ENCODE results near the gene KRT74. TPM values are rescaled to one million over a fixed set of nuclear protein-coding genes. Genes with fewer than 3 reads are reported as not detected.

KRT74 gene
- total and polyA plus RNA-seq, 9 donors: 0.09 TPM; not detected in 8

DNA sequence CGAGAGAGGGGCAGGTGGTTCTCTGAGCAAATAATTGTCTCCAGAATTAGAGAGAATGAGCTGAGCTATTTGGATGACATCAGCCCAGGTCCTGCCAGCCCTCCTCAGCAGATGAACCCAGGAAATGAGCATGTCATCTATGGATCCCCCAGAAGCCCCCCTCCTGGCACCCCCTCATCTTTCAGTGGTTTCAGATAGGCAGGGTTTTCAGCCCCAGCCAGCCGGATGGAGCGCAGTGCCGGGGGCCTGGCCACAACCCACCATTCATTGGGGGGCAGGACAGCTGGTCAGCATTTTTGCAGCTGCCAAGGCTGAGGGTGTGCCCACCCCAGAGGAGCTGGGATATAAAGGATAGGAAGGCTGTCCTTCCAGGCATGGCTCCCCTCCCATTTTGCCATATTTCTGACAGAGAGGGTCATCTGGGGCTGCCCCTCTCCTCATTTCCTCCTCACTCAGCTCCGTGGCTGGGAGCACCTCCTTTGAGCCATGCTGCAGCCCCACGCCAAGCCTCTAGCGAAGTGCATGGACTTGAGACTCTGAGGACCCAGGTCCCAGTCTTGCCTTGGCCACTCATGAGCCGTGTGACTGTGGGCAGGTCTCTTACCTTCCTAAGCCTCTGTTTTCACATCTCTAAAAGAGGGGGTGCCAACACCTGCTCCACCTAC, 14.7 kb downstream of the KRT74 start:
- peaks cover 16% of the 10 kb centered on the region for H3K4me1 ChIP-seq (ENCODE audit: control insufficient read depth, insufficient read depth, low read length)
- DNase-seq: peak; percentile 44
- H3K9me3 ChIP-seq (replicated peaks; ENCODE audit: control insufficient read depth, low read depth, low read length): no peaks in the 10 kb centered on the region
- no peak overlapping the region for H3K27ac ChIP-seq (ENCODE audit: low read length)
- WGBS (ENCODE audit: insufficient coverage): 43% methylated on average over 4 of the region's 8 CpGs
- H3K36me3 ChIP-seq (ENCODE audit: control insufficient read depth, insufficient read depth, low read length): no peaks in the 10 kb centered on the region
- H3K27me3 ChIP-seq (ENCODE audit: control insufficient read depth, insufficient read depth, low read length): peaks cover 10% of the 10 kb centered on the region
- H3K4me3 ChIP-seq (ENCODE audit: low read length): no peak overlapping the region

DNA sequence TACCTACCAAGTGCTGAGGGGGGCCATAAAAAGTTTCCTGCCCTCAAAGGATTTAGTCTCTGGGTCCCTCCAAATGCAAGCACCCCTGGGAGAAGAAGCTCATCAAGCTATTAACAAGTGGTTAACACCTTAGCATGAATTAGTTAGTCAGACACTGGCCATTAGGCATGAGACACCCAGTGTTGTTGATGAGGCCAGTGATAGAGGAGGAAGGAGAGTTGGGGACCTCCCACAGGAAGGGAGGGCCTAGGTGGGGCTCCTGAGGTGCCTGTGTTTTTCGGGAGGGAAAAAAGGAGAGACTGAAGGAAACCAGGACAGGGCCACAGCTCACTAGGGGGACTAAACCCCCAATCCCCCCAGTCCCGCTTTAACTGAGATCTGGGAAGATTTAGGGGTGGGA, 16.2 kb downstream of the KRT74 start:
- DNase-seq: no peak
- peaks cover 16% of the 10 kb centered on the region for H3K4me1 ChIP-seq (ENCODE audit: control insufficient read depth, insufficient read depth, low read length)
- no peak overlapping the region for H3K4me3 ChIP-seq (ENCODE audit: low read length)
- H3K36me3 ChIP-seq (ENCODE audit: control insufficient read depth, insufficient read depth, low read length): no peaks in the 10 kb centered on the region
- no CpG with 5 or more reads among the region's 2 CpGs for WGBS (ENCODE audit: insufficient coverage)
- H3K27me3 ChIP-seq (ENCODE audit: control insufficient read depth, insufficient read depth, low read length): peaks cover 6% of the 10 kb centered on the region
- no peaks in the 10 kb centered on the region for H3K9me3 ChIP-seq (replicated peaks; ENCODE audit: control insufficient read depth, low read depth, low read length)
- H3K27ac ChIP-seq (ENCODE audit: low read length): no peak overlapping the region

DNA sequence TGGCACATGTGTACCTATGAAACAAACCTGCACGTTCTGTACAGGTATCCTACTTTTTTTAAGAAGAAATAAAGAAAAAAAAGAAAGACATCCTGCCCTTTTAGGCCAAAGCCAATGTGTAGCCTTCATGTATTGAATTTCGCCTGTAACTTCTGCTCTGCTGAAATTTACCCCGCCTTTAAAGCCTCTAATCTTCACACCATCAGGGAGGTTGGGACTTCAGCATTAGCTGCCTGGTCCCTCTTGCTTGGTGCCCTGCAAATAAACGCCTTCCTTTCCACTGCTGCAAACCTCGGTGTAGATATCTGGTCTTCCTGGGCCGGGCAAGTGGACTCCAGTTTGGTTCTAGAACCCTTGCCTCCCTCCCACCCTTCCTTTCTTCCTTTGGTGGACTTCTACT, 18.1 kb downstream of the KRT74 start:
- peaks cover 19% of the 10 kb centered on the region for H3K4me1 ChIP-seq (ENCODE audit: control insufficient read depth, insufficient read depth, low read length)
- H3K27me3 ChIP-seq (ENCODE audit: control insufficient read depth, insufficient read depth, low read length): peaks cover 4% of the 10 kb centered on the region
- H3K27ac ChIP-seq (ENCODE audit: low read length): no peak overlapping the region
- no peaks in the 10 kb centered on the region for H3K9me3 ChIP-seq (replicated peaks; ENCODE audit: control insufficient read depth, low read depth, low read length)
- DNase-seq: no peak
- H3K4me3 ChIP-seq (ENCODE audit: low read length): no peak overlapping the region
- no peaks in the 10 kb centered on the region for H3K36me3 ChIP-seq (ENCODE audit: control insufficient read depth, insufficient read depth, low read length)
- WGBS (ENCODE audit: insufficient coverage): 58% methylated on average over 4 of the region's 6 CpGs

DNA sequence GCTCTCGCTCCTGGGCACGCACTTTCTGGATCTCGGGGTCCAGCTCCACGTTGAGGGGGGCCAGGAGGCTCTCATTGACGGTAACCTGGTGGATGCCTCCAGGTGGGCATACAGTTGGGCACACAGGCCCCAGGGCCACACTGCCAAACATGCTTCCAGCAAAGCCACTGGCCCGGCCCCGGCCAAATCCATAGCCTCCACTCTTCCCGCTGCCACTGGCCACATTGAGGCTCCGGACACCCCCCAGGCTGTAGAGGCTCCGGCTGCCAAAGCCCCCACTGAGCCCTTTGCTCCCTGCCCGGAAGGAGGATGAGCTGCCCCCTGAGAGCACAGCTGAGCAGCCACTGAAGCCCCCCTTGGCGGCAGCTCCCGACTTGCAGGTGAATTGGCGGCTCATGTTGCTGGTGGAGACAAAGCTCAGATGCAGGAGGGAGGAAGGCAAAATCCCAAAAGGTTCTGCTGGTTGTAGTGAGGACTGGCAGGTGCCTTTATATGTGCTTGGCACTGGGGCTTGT, 20.9 kb downstream of the KRT74 start, which contains the start of gene KRT71:
TSS of gene KRT71 (minus strand) at position 465 of the 515 bp plus-strand sequence. CDS start at position 397, 68 bp downstream.
- Histone ChIP-seq H3K9me3 (replicated peaks; ENCODE audit: control insufficient read depth, low read depth, low read length) (no peaks in the 10 kb centered on the region), H3K36me3 (ENCODE audit: control insufficient read depth, insufficient read depth, low read length) (no peaks in the 10 kb centered on the region), H3K27me3 (ENCODE audit: control insufficient read depth, insufficient read depth, low read length) (peaks cover 4% of the 10 kb centered on the region), H3K4me3 (ENCODE audit: low read length) (no peak within 1 kb of the TSS), H3K4me1 (ENCODE audit: control insufficient read depth, insufficient read depth, low read length) (peaks cover 6% of the 10 kb centered on the region), H3K27ac (ENCODE audit: low read length) (no peak within 1 kb of the TSS)
- WGBS (ENCODE audit: insufficient coverage): 75% methylated on average over 14 of the region's 14 CpGs
- DNase-seq: no peak

DNA sequence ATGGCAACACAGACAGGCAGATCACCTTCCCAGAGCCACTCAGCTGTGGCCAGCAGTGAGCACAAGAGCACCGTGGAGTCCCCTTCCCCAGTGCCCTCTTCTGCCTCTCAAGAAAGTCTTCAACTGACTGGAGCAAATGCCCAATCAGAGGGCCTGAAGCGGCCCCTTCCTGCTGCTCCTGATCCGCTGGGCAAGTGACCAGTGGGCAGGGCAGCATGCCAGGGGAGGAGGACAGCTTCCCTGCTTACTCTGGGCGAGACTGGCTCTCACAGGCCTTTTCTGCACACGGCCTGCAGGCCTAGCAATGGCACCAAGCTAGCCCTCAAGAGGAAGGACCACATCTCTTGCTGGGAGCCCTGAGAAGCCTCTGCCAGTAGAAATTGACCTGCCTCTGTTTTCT, 21.6 kb downstream of the KRT74 start:
- H3K4me3 ChIP-seq (ENCODE audit: low read length): no peak overlapping the region
- H3K36me3 ChIP-seq (ENCODE audit: control insufficient read depth, insufficient read depth, low read length): no peaks in the 10 kb centered on the region
- DNase-seq: peak; percentile 23
- peaks cover 3% of the 10 kb centered on the region for H3K4me1 ChIP-seq (ENCODE audit: control insufficient read depth, insufficient read depth, low read length)
- no peaks in the 10 kb centered on the region for H3K9me3 ChIP-seq (replicated peaks; ENCODE audit: control insufficient read depth, low read depth, low read length)
- 56% methylated on average over 5 of the region's 5 CpGs for WGBS (ENCODE audit: insufficient coverage)
- H3K27ac ChIP-seq (ENCODE audit: low read length): no peak overlapping the region
- peaks cover 4% of the 10 kb centered on the region for H3K27me3 ChIP-seq (ENCODE audit: control insufficient read depth, insufficient read depth, low read length)

DNA sequence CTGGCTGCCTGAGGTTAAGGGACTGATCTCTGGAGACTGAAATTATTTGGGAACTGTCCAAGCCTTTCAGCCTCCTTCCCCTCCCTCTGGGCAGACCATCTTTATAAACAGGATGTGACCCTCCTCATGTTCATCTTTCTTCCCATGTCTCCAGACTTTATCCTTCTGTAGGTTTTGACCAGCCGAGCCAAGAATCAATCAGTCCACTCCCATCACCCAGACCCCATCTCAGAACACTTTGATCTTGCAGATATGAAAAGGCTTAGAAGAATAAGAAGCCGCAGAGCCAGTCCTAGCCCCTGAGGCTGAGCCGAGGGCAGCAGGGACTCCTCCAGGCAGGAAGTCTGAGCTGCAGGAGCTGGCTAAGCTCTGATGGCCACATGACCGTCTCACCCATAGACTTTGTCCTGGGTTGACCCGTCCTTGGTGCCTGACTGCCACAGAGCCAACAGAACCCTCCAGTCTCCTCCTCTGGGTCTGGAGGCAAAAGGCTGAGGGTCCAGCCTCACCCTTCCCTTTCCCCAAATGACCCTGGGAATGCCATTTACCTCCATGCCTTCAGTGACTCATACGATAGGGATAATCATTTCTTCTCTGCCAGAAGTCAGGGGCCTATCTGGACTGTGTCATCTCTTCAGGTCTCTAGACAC, 22.3 kb downstream of the KRT74 start:
- Histone ChIP-seq H3K36me3 (ENCODE audit: control insufficient read depth, insufficient read depth, low read length) (no peaks in the 10 kb centered on the region), H3K9me3 (replicated peaks; ENCODE audit: control insufficient read depth, low read depth, low read length) (no peaks in the 10 kb centered on the region), H3K27ac (ENCODE audit: low read length) (no peak overlapping the region), H3K4me1 (ENCODE audit: control insufficient read depth, insufficient read depth, low read length) (peaks cover 7% of the 10 kb centered on the region), H3K4me3 (ENCODE audit: low read length) (no peak overlapping the region), H3K27me3 (ENCODE audit: control insufficient read depth, insufficient read depth, low read length) (peaks cover 4% of the 10 kb centered on the region)
- 34% methylated on average over 4 of the region's 6 CpGs for WGBS (ENCODE audit: insufficient coverage)
- DNase-seq: peak; percentile 10

DNA sequence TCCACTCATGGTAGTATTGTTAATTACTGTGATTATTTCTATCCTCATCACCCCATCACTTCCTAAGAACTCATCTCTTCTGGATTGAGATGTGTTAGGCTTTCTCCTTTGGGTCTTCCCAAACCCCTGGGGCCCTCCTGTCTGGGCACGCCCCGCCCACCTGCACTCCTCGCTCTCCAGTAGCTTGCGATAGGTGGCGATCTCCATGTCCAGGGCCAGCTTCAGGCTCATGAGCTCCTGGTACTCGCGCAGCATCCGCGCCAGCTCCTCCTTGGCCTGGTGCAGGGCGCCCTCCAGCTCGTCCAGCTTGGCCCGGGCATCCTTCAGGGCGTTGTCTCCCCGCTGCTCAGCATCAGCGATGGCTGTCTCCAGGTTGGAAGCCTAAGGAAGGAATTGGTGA, 27.5 kb downstream of the KRT74 start:
- no peak overlapping the region for H3K4me3 ChIP-seq (ENCODE audit: low read length)
- 81% methylated on average over 15 of the region's 15 CpGs for WGBS (ENCODE audit: insufficient coverage)
- no peak overlapping the region for H3K27ac ChIP-seq (ENCODE audit: low read length)
- DNase-seq: no peak
- H3K4me1 ChIP-seq (ENCODE audit: control insufficient read depth, insufficient read depth, low read length): peaks cover 22% of the 10 kb centered on the region
- no peaks in the 10 kb centered on the region for H3K36me3 ChIP-seq (ENCODE audit: control insufficient read depth, insufficient read depth, low read length)
- no peaks in the 10 kb centered on the region for H3K9me3 ChIP-seq (replicated peaks; ENCODE audit: control insufficient read depth, low read depth, low read length)
- no peaks in the 10 kb centered on the region for H3K27me3 ChIP-seq (ENCODE audit: control insufficient read depth, insufficient read depth, low read length)

DNA sequence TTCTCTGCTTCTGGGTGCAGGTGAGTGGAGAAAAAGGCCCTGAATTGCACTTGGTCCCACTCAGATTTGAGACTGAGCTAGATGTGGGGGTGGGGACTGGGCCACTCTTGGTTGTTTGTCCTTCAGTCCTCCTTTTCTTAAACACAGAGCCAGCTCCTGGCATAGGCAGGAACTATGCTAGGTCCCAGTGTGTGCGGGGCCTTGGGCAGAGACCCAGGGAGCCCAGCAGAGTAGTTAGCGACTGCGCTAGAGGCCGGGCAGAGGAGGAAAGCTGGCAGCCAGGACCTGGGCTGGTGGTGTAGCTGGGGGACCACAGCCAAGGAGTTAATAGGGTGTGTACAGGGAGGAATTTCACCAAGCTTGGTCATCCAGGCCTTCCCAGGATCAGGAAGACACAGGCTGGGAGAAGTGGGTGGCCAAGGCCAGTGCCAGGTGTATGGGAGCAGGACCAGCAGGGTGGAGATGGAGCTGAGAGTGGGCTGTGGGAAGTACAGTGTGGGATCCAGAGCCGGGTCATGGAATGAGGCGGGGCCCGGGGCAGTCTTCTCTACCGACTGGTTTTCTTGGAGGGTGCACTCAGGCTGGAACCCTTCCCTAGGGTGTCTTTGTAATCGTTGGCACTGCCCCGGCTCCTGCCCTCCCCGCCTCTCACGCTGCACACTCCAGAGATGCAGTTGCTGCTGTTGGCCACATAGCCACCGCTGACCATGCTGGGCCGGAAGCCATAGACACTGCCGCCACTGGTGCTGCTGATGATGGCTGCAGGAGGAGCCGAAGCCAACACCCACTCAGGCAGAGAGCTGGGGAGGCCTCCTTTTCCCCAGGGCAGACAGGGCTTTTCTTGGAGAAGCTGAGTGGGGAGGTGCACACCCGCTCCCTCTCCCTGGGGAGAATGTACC, 29.4 kb downstream of the KRT74 start:
- Histone ChIP-seq H3K9me3 (replicated peaks; ENCODE audit: control insufficient read depth, low read depth, low read length) (no peaks in the 10 kb centered on the region), H3K27ac (ENCODE audit: low read length) (peak overlapping the region; percentile 35), H3K27me3 (ENCODE audit: control insufficient read depth, insufficient read depth, low read length) (no peaks in the 10 kb centered on the region), H3K36me3 (ENCODE audit: control insufficient read depth, insufficient read depth, low read length) (no peaks in the 10 kb centered on the region), H3K4me1 (ENCODE audit: control insufficient read depth, insufficient read depth, low read length) (peaks cover 34% of the 10 kb centered on the region), H3K4me3 (ENCODE audit: low read length) (no peak overlapping the region)
- 69% methylated on average over 15 of the region's 17 CpGs for WGBS (ENCODE audit: insufficient coverage)
- peak; percentile 33 for DNase-seq

DNA sequence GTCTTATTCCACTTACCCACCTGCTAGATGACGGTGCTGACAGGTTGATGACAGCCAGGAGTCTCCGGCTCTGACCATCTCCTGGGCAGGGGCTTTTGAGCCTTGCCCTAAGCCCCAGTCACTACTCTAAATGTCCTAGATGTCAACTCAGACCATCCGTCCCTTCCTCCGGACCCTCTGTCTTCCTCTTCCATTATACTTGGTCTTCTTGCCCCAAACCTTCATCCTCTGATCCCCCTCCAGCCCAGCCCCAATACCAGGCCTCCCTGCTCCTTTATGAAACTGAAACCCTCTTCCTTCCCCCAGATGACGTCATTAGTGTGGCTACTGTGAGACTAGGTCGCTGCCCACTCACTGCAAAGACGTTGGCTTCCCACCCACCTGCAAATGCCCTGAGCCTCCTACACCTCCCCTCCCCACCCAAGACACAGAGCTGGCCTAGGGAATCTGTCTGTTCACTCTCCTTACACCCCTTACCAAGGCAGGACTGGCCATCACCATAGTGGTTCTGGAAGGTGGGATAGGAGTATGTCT, 30.8 kb downstream of the KRT74 start:
- peaks cover 47% of the 10 kb centered on the region for H3K4me1 ChIP-seq (ENCODE audit: control insufficient read depth, insufficient read depth, low read length)
- H3K27me3 ChIP-seq (ENCODE audit: control insufficient read depth, insufficient read depth, low read length): no peaks in the 10 kb centered on the region
- no peaks in the 10 kb centered on the region for H3K9me3 ChIP-seq (replicated peaks; ENCODE audit: control insufficient read depth, low read depth, low read length)
- H3K36me3 ChIP-seq (ENCODE audit: control insufficient read depth, insufficient read depth, low read length): no peaks in the 10 kb centered on the region
- WGBS (ENCODE audit: insufficient coverage): 65% methylated on average over 7 of the region's 7 CpGs
- no peak overlapping the region for H3K27ac ChIP-seq (ENCODE audit: low read length)
- DNase-seq: no peak
- H3K4me3 ChIP-seq (ENCODE audit: low read length): no peak overlapping the region

DNA sequence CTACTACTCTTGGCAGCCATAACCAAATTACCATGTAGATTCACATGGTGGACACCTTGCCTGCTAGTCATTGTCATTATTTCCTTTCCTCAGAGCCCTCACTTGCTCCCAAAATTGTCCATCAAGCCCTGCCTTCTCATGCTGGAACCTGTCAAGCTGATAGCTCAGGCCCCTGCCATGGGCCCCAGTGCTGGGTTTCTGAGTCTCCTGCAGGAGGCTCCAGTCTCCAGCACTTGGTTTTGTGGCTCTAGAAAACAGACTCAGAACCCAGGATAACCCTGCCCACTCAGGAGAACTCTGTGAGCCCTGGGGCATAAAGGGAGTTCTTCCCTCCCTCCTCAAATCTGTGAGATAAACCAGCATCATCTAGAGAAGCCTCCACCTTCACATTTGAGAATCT, 31.5 kb downstream of the KRT74 start:
- Histone ChIP-seq H3K27me3 (ENCODE audit: control insufficient read depth, insufficient read depth, low read length) (no peaks in the 10 kb centered on the region), H3K4me1 (ENCODE audit: control insufficient read depth, insufficient read depth, low read length) (peaks cover 47% of the 10 kb centered on the region), H3K36me3 (ENCODE audit: control insufficient read depth, insufficient read depth, low read length) (no peaks in the 10 kb centered on the region), H3K9me3 (replicated peaks; ENCODE audit: control insufficient read depth, low read depth, low read length) (no peaks in the 10 kb centered on the region), H3K27ac (ENCODE audit: low read length) (no peak overlapping the region), H3K4me3 (ENCODE audit: low read length) (no peak overlapping the region)
- no peak for DNase-seq
